ENCODE data around the gene TBP. TPM values are rescaled to one million over a fixed set of nuclear protein-coding genes. Genes with fewer than 3 reads are reported as not detected.
"Not testable (repeated sequence)": the region's sequence is repeated elsewhere in the genome, so short reads cannot be mapped to it uniquely, and the experiment has no call there.

The TBP gene
- total and polyA plus RNA-seq, 2 donors: 12.7 to 22.7 TPM

GRCh38 chr6:170616020-170616554, 61.9 kb downstream of the TBP start:
- not testable (repeated sequence) for H3K4me3 ChIP-seq (ENCODE audit: low read length in 2 of 2); H3K4me1 ChIP-seq (ENCODE audit: control insufficient read depth in 2 of 2, insufficient read depth in 2 of 2, low read length in 2 of 2); H3K9me3 ChIP-seq (ENCODE audit: control insufficient read depth in 2 of 2, insufficient read depth in 1 of 2, low read length in 1 of 2); H3K27me3 ChIP-seq (ENCODE audit: control insufficient read depth in 2 of 2, insufficient read depth in 1 of 2, low read length in 1 of 2); H3K36me3 ChIP-seq (ENCODE audit: control insufficient read depth in 2 of 2, insufficient read depth in 2 of 2, low read length in 1 of 2); DNase-seq (ENCODE audit: low read depth in 6 of 9, low spot score in 9 of 9); H3K27ac ChIP-seq (ENCODE audit: low read depth in 1 of 2, low read length in 1 of 2)
- no CpG with 5 or more reads among the region's 1 CpG for WGBS

Other genes starting within 250 kb of the TBP start
- gene FAM120B, start 247.6 kb upstream of the TBP start, total RNA-seq: 12.1 TPM
- 13.6 TPM for gene FAM120B, start 247.6 kb upstream of the TBP start, polyA plus RNA-seq
- 232 TPM for gene PSMB1, start 1.1 kb upstream of the TBP start, total RNA-seq
- gene PSMB1, start 1.1 kb upstream of the TBP start, polyA plus RNA-seq: 289 TPM
- gene PDCD2, start 30.3 kb downstream of the TBP start, total RNA-seq: 90.1 TPM
- 79.2 TPM for gene PDCD2, start 30.3 kb downstream of the TBP start, polyA plus RNA-seq